HEK293 (cell line): ENCODE results near the gene GADD45GIP1.

ENCODE experiments used
- BCL6B ChIP-seq: fragments of 450-650 bp; formaldehyde crosslinking; IDR thresholded peaks from 2 replicates; pipeline ENCODE4 v1.5.1; 2017; ENCODE audit warnings: missing biosample characterization, missing genetic modification characterization
- EGR2 ChIP-seq: fragments of 450-650 bp; formaldehyde crosslinking; IDR thresholded peaks from 2 replicates; pipeline ENCODE4 v1.5.1; 2016; ENCODE audit warnings: low read depth, missing biosample characterization, missing genetic modification characterization
- FEZF1 ChIP-seq: fragments of 450-650 bp; formaldehyde crosslinking; IDR thresholded peaks from 2 replicates; pipeline ENCODE4 v1.5.1; 2016; ENCODE audit warnings: missing biosample characterization, missing genetic modification characterization
- GLIS2 ChIP-seq: fragments of 450-650 bp; formaldehyde crosslinking; IDR thresholded peaks from 2 replicates; pipeline ENCODE4 v1.5.1; 2016; ENCODE audit warnings: missing biosample characterization, missing genetic modification characterization
- HOXC10 ChIP-seq: sonication (generic); formaldehyde crosslinking; IDR thresholded peaks from 2 replicates; pipeline ENCODE4 v1.8.1; 2023; ENCODE audit warnings: mild to moderate bottlenecking, missing genetic modification reagents
- KLF1 ChIP-seq: fragments of 450-650 bp; formaldehyde crosslinking; IDR thresholded peaks from 2 replicates; pipeline ENCODE4 v1.5.1; 2016; ENCODE audit warnings: missing biosample characterization, missing genetic modification characterization
- KLF7 ChIP-seq: fragments of 450-650 bp; formaldehyde crosslinking; IDR thresholded peaks from 2 replicates; pipeline ENCODE4 v1.5.1; 2016; ENCODE audit warnings: missing biosample characterization, missing genetic modification characterization, borderline replicate concordance
- MYNN ChIP-seq: fragments of 450-650 bp; formaldehyde crosslinking; IDR thresholded peaks from 2 replicates; pipeline ENCODE4 v1.5.1; 2016; ENCODE audit warnings: missing biosample characterization, missing genetic modification characterization, borderline replicate concordance
- PBX3 ChIP-seq: sonication (generic); formaldehyde crosslinking; IDR thresholded peaks from 2 replicates; pipeline ENCODE4 v1.8.1; 2022; ENCODE audit warnings: mild to moderate bottlenecking, moderate library complexity, missing genetic modification reagents
- PRDM4 ChIP-seq: fragments of 450-650 bp; formaldehyde crosslinking; IDR thresholded peaks from 2 replicates; pipeline ENCODE4 v1.5.1; 2017; ENCODE audit warnings: missing biosample characterization, missing genetic modification characterization
- SCRT2 ChIP-seq: fragments of 450-650 bp; formaldehyde crosslinking; IDR thresholded peaks from 2 replicates; pipeline ENCODE4 v1.5.1; 2016; ENCODE audit warnings: missing biosample characterization, missing genetic modification characterization
- SP2 ChIP-seq: fragments of 450-650 bp; formaldehyde crosslinking; IDR thresholded peaks from 2 replicates; pipeline ENCODE4 v1.5.1; 2016; ENCODE audit warnings: missing biosample characterization, missing genetic modification characterization
- TRIM28 ChIP-seq: IDR thresholded peaks from 2 replicates; pipeline ENCODE4 v1.6.1; 2011; ENCODE audit warnings: low read length, control low read depth, borderline replicate concordance
- YY1 ChIP-seq: fragments of 450-650 bp; formaldehyde crosslinking; IDR thresholded peaks from 2 replicates; pipeline ENCODE4 v1.5.1; 2018; ENCODE audit warnings: missing biosample characterization, missing genetic modification characterization
- ZBTB49 ChIP-seq: fragments of 450-650 bp; formaldehyde crosslinking; IDR thresholded peaks from 2 replicates; pipeline ENCODE4 v1.5.1; 2016; ENCODE audit warnings: missing biosample characterization, missing genetic modification characterization, low read depth
- ZBTB8A ChIP-seq: fragments of 450-650 bp; formaldehyde crosslinking; IDR thresholded peaks from 2 replicates; pipeline ENCODE4 v1.5.1; 2016; ENCODE audit warnings: missing biosample characterization, missing genetic modification characterization
- ZNF114 ChIP-seq: fragments of 450-650 bp; formaldehyde crosslinking; IDR thresholded peaks from 2 replicates; pipeline ENCODE4 v1.5.0; 2017; ENCODE audit warnings: missing biosample characterization, missing genetic modification characterization
- ZNF146 ChIP-seq: fragments of 450-650 bp; formaldehyde crosslinking; IDR thresholded peaks from 2 replicates; pipeline ENCODE4 v1.5.1; 2016; ENCODE audit warnings: missing biosample characterization, missing genetic modification characterization
- ZNF157 ChIP-seq: fragments of 450-650 bp; formaldehyde crosslinking; IDR thresholded peaks from 2 replicates; pipeline ENCODE4 v1.5.1; 2016; ENCODE audit warnings: missing biosample characterization, missing genetic modification characterization
- ZNF169 ChIP-seq: fragments of 450-650 bp; formaldehyde crosslinking; IDR thresholded peaks from 2 replicates; pipeline ENCODE4 v1.5.1; 2016; ENCODE audit warnings: missing biosample characterization, missing genetic modification characterization
- ZNF202 ChIP-seq: fragments of 450-650 bp; formaldehyde crosslinking; IDR thresholded peaks from 2 replicates; pipeline ENCODE4 v1.5.1; 2016; ENCODE audit warnings: missing biosample characterization, missing genetic modification characterization, borderline replicate concordance
- ZNF239 ChIP-seq: fragments of 450-650 bp; formaldehyde crosslinking; IDR thresholded peaks from 2 replicates; pipeline ENCODE4 v1.5.1; 2016; ENCODE audit warnings: missing biosample characterization, missing genetic modification characterization
- ZNF311 ChIP-seq: fragments of 450-650 bp; formaldehyde crosslinking; IDR thresholded peaks from 2 replicates; pipeline ENCODE4 v1.5.1; 2017; ENCODE audit warnings: missing biosample characterization, missing genetic modification characterization, borderline replicate concordance
- ZNF335 ChIP-seq: fragments of 450-650 bp; formaldehyde crosslinking; conservative IDR thresholded peaks from 2 replicates; pipeline ENCODE4 v1.5.1; 2016; ENCODE audit warnings: missing biosample characterization, missing genetic modification characterization
- ZNF341 ChIP-seq: fragments of 450-650 bp; formaldehyde crosslinking; IDR thresholded peaks from 2 replicates; pipeline ENCODE4; 2016; ENCODE audit warnings: low read depth, missing biosample characterization, missing genetic modification characterization
- ZNF366 ChIP-seq: fragments of 450-650 bp; formaldehyde crosslinking; conservative IDR thresholded peaks from 2 replicates; pipeline ENCODE4 v1.5.1; 2016; ENCODE audit warnings: missing biosample characterization, missing genetic modification characterization
- ZNF426 ChIP-seq: fragments of 450-650 bp; formaldehyde crosslinking; IDR thresholded peaks from 2 replicates; pipeline ENCODE4 v1.5.1; 2017; ENCODE audit warnings: missing biosample characterization, missing genetic modification characterization, mild to moderate bottlenecking, inconsistent platforms, moderate library complexity
- ZNF48 ChIP-seq: fragments of 450-650 bp; formaldehyde crosslinking; IDR thresholded peaks from 2 replicates; pipeline ENCODE4 v1.5.1; 2016; ENCODE audit warnings: missing biosample characterization, missing genetic modification characterization
- ZNF529 ChIP-seq: fragments of 450-650 bp; formaldehyde crosslinking; IDR thresholded peaks from 2 replicates; pipeline ENCODE4 v1.5.1; 2017; ENCODE audit warnings: missing genetic modification characterization, missing biosample characterization; ENCODE audit not compliant: insufficient replicate concordance
- ZNF544 ChIP-seq: fragments of 450-650 bp; formaldehyde crosslinking; IDR thresholded peaks from 2 replicates; pipeline ENCODE4 v1.5.0; 2017; ENCODE audit warnings: missing biosample characterization, missing genetic modification characterization
- ZNF561 ChIP-seq: fragments of 450-650 bp; IDR thresholded peaks from 2 replicates; pipeline ENCODE4 v1.5.1; 2018; ENCODE audit warnings: missing biosample characterization, missing genetic modification characterization, borderline replicate concordance
- ZNF610 ChIP-seq: fragments of 450-650 bp; formaldehyde crosslinking; IDR thresholded peaks from 2 replicates; pipeline ENCODE4 v1.5.1; 2016; ENCODE audit warnings: missing biosample characterization, missing genetic modification characterization, borderline replicate concordance
- ZNF660 ChIP-seq: fragments of 450-650 bp; IDR thresholded peaks from 2 replicates; pipeline ENCODE4 v1.5.1; 2018; ENCODE audit warnings: missing biosample characterization, mild to moderate bottlenecking, missing genetic modification characterization
- ZNF670 ChIP-seq: fragments of 450-650 bp; formaldehyde crosslinking; IDR thresholded peaks from 2 replicates; pipeline ENCODE4 v1.5.1; 2016; ENCODE audit warnings: missing biosample characterization, missing genetic modification characterization, low read depth
- ZNF776 ChIP-seq: fragments of 450-650 bp; formaldehyde crosslinking; IDR thresholded peaks from 2 replicates; pipeline ENCODE4 v1.5.0; 2017; ENCODE audit warnings: missing biosample characterization, missing genetic modification characterization, borderline replicate concordance

GADD45GIP1 gene

DNA sequence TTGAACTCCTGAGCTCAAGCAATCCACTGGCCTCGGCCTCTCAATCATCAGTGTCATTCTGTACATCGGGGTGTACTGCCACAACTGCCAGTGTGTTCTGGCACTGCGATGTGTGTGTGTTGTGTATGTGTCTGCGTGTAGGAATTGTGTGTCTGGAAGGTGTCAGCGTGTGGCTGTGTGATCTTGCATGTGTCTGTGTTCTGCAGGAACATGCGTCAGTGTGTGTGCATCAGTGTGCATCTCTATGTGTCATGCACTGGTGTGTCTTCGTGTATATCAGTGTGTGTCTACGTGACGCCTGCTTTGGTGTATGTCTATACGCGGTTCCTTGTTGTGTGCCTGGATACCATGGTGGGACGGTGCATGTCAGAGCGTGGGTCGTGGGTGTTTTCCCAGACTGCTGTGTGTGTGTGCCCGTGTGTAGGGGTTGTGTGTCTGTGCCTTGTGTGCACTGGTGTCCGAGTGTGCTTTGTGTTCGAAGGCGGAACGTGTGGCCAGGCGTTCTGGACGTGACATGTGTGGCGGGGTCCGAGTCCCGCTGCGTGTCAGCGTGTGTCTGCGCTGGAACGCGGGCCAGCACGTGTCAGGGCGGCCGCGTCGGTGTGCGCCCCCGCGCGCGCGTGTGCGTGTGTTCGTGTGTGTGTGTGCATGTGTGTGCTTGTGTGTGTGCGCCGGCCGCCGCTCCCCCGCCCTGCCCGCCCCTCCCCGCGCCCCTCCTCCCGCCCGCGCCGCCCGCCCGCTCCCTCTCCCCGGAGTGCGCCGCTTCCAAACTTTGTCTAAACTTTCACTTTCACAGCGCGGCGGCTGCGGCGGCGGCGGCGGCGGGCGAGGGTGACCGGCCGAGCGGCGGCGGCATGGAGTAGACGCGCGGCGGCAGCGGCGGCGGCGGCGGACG, 37.9 kb upstream of the GADD45GIP1 start, which contains the start of gene NFIX (continued):
- TF ChIP-seq ZNF114 (tag by site-specific recombination) = no peak
- no peak for TF ChIP-seq ZNF660 (tag by site-specific recombination)
- TF ChIP-seq ZNF157 (tag by site-specific recombination) = no peak
- TF ChIP-seq ZNF670 (tag by site-specific recombination) = no peak
- no peak for TF ChIP-seq MYNN (tag by site-specific recombination)
- TF ChIP-seq ZNF776 = no peak
- no peak for TF ChIP-seq SP2 (tag by site-specific recombination)
- no peak for TF ChIP-seq ZNF366 (tag by site-specific recombination)
- TF ChIP-seq KLF7 (tag by site-specific recombination) = no peak
- TF ChIP-seq HOXC10 (CRISPR knock-in tag) = no peak
- TF ChIP-seq KLF1 (tag by site-specific recombination) = peak; percentile 80
- TF ChIP-seq ZNF48 (tag by site-specific recombination) = no peak
- no peak for TF ChIP-seq YY1 (tag by site-specific recombination)
- TF ChIP-seq SCRT2 (tag by site-specific recombination) = no peak
- TF ChIP-seq ZNF169 (tag by site-specific recombination) = no peak
- no peak for TF ChIP-seq TRIM28
- no peak for TF ChIP-seq GLIS2 (tag by site-specific recombination)
- TF ChIP-seq ZNF561 (tag by site-specific recombination) = no peak
- peak; percentile 12; the same call in 1 of the 2 replicates for TF ChIP-seq FEZF1 (tag by site-specific recombination)
- TF ChIP-seq PRDM4 = no peak
- TF ChIP-seq ZBTB8A (tag by site-specific recombination) = no peak
- TF ChIP-seq ZNF544 (tag by site-specific recombination) = no peak
- 0 out of 2 replicates have a peak, but pooled peaks have one; percentile 34 for TF ChIP-seq PBX3 (CRISPR knock-in tag)
- TF ChIP-seq ZNF529 = no peak
- TF ChIP-seq ZNF239 (tag by site-specific recombination) = no peak
- TF ChIP-seq ZBTB49 (tag by site-specific recombination) = no peak
- TF ChIP-seq ZNF341 (tag by site-specific recombination) = no peak
- no peak for TF ChIP-seq ZNF202
- peak; percentile 99 for TF ChIP-seq ZNF335 (tag by site-specific recombination)
- TF ChIP-seq BCL6B (tag by site-specific recombination) = no peak
- no peak for TF ChIP-seq ZNF426
- TF ChIP-seq ZNF146 (tag by site-specific recombination) = no peak
- no peak for TF ChIP-seq ZNF311 (tag by site-specific recombination)
- no peak for TF ChIP-seq ZNF610 (tag by site-specific recombination)
- TF ChIP-seq EGR2 (tag by site-specific recombination) = peak; percentile 93
